Endothelial cell of umbilical vein (primary cell): ENCODE results near the gene TEDC1. TPM values are rescaled to one million over a fixed set of nuclear protein-coding genes. Genes with fewer than 3 reads are reported as not detected.

ENCODE experiments used
- BruUV-seq: library from RNA; stranded (reverse); fragments of 400-500 nt; replicated peaks from 2 replicates; lab custom pipeline; 2021; lab: Mats Ljungman, UMichigan
- CTCF ChIA-PET: fragments of 300-600, 350-600 bp; sonication (Branson Sonifier 250); formaldehyde crosslinking; loops from one replicate; lab custom pipeline; 2021; ENCODE audit warnings: antibody characterized with exemption, inconsistent platforms; lab: Charles Lee
- POLR2A ChIA-PET: fragments of 300-600, 350-600 bp; sonication (Branson Sonifier 250); formaldehyde crosslinking; loops from one replicate; lab custom pipeline; 2021; ENCODE audit warnings: antibody characterized with exemption, inconsistent platforms; lab: Charles Lee
- DNase-seq: peaks from one replicate; pipeline ENCODE4 v3.0.0-alpha.2; 2011; ENCODE audit warnings: low read depth, low spot score
- FAIRE-seq: peaks from 2 replicates; lab custom pipeline; 2011; peaks lifted over from hg19 to GRCh38; lab: Jason Lieb, UNC
- H2AFZ ChIP-seq: 2 replicates; pipeline ENCODE4 v1.6.0; 2012; ENCODE audit warnings: low read depth, low read length, control low read depth, inconsistent platforms
- H3K27ac ChIP-seq: 2 replicates; pipeline ENCODE4 v1.5.1; 2011; ENCODE audit warnings: low read depth, mild to moderate bottlenecking, control low read depth, low read length, moderate library complexity; ENCODE audit not compliant: insufficient read depth
- H3K27me3 ChIP-seq, 2 experiments: 2 replicates each; pipeline versions ENCODE4 v1.6.0 to v1.6.1; 2011; ENCODE audit warnings: low read length in 2 of 2, mixed read lengths in 1 of 2; ENCODE audit not compliant: control insufficient read depth in 2 of 2, insufficient read depth in 2 of 2
- H3K36me3 ChIP-seq, 2 experiments: 2 replicates in 1 of 2; 3 replicates in 1 of 2; pipeline ENCODE4 v1.5.1; 2011; ENCODE audit warnings: low read length in 2 of 2, mild to moderate bottlenecking in 1 of 2, moderate library complexity in 1 of 2; ENCODE audit not compliant: control insufficient read depth in 2 of 2, insufficient read depth in 2 of 2; ENCODE audit errors: extremely low read depth in 1 of 2
- H3K4me1 ChIP-seq: 3 replicates; pipeline ENCODE4 v1.5.1; 2011; ENCODE audit warnings: mild to moderate bottlenecking, low read length; ENCODE audit not compliant: control insufficient read depth, insufficient read depth; ENCODE audit errors: extremely low read depth
- H3K4me2 ChIP-seq: 2 replicates; pipeline ENCODE4 v1.6.1; 2011; ENCODE audit warnings: low read length, control low read depth, mixed read lengths; ENCODE audit not compliant: insufficient read depth
- H3K4me3 ChIP-seq, 3 experiments: fragments of 200-600 bp in 1 of 3; sonication (generic), shearing (Covaris generic) in 1 of 3; replicated peaks in 1 of 3; 2 replicates each; pipeline ENCODE4 v1.5.1; 2011 to 2016; ENCODE audit warnings: control low read depth in 3 of 3, low read length in 3 of 3, mild to moderate bottlenecking in 2 of 3, inconsistent platforms in 1 of 3, low read depth in 1 of 3, moderate library complexity in 1 of 3; ENCODE audit not compliant: insufficient read depth in 1 of 3
- H3K79me2 ChIP-seq: 2 replicates; pipeline ENCODE4 v1.6.0; 2012; ENCODE audit warnings: low read length, inconsistent platforms; ENCODE audit not compliant: control insufficient read depth, insufficient read depth
- H3K9ac ChIP-seq: replicated peaks from 2 replicates; pipeline ENCODE3; 2011; ENCODE audit warnings: low read length, control low read depth; ENCODE audit not compliant: insufficient read depth; ENCODE audit errors: extremely low read depth
- H3K9me1 ChIP-seq: replicated peaks from 3 replicates; pipeline ENCODE4 v1.6.0; 2011; ENCODE audit warnings: mild to moderate bottlenecking, low read length; ENCODE audit not compliant: control insufficient read depth, insufficient read depth; ENCODE audit errors: extremely low read depth
- H3K9me3 ChIP-seq: replicated peaks from 2 replicates; pipeline ENCODE4 v1.5.1; 2012; ENCODE audit warnings: low read length, inconsistent platforms; ENCODE audit not compliant: control insufficient read depth, insufficient read depth
- H4K20me1 ChIP-seq: replicated peaks from 2 replicates; pipeline ENCODE3; 2011; ENCODE audit warnings: mild to moderate bottlenecking, low read length; ENCODE audit not compliant: control insufficient read depth, insufficient read depth; ENCODE audit errors: extremely low read depth
- EZH2 ChIP-seq: IDR thresholded peaks from 2 replicates; pipeline ENCODE4 v1.6.1; 2012; ENCODE audit warnings: borderline replicate concordance, low read depth, mild to moderate bottlenecking, moderate library complexity, low read length, inconsistent platforms; ENCODE audit not compliant: severe bottlenecking
- JUN ChIP-seq: IDR thresholded peaks from 2 replicates; pipeline ENCODE4 v1.6.1; 2011; ENCODE audit warnings: borderline replicate concordance, low read depth; ENCODE audit not compliant: insufficient read length, insufficient read depth
- MYC ChIP-seq: IDR thresholded peaks from one replicate; pipeline ENCODE4 v1.6.1; 2011; ENCODE audit warnings: mild to moderate bottlenecking, low read depth, low read length
- dilution Hi-C: fragments of 300-500 bp; cut with MboI; formaldehyde crosslinking; loops from one replicate; pipeline ENCODE4 v1.15.0; 2019; ENCODE audit warnings: low sequenced_read_pairs; ENCODE audit not compliant: extremely low pct_ligation_motif_present
- intact Hi-C: fragments of 100-400 bp; cut with micrococcal nuclease; formaldehyde crosslinking; loops from one replicate; pipeline ENCODE4 v1.10.0; 2022
- polyA plus RNA-seq, 4 experiments: library from polyadenylated mRNA; depleted of rRNA in 3 of 4; stranded (reverse) in 3 of 4; unstranded in 1 of 4; fragments of >200 nt; gene quantifications; 2 replicates each; pipeline versions ENCODE4 v1.2.1 to v1.2.3, GENCODE V29; 2011 to 2012; ENCODE audit warnings: missing spikeins in 1 of 4
- total RNA-seq: library from RNA; stranded (reverse); gene quantifications from 2 replicates; pipeline ENCODE4 v1.2.3, GENCODE V29; 2021
- TF ChIP-seq, protein P1 (sequence below), 2 donors: IDR thresholded peaks; 1 replicate in 1 of 2; 2 replicates in 1 of 2; pipeline ENCODE4 v1.5.1; 2011; ENCODE audit warnings: low read length in 2 of 2, mild to moderate bottlenecking in 2 of 2, moderate library complexity in 2 of 2, control low read depth in 1 of 2, inconsistent platforms in 1 of 2, low read depth in 1 of 2; ENCODE audit not compliant: insufficient read depth in 1 of 2; ENCODE audit errors: extremely low read depth in 1 of 2
- TF ChIP-seq, protein P2 (sequence below): IDR thresholded peaks from 2 replicates; pipeline ENCODE4 v1.6.1; 2011; ENCODE audit not compliant: insufficient read depth, insufficient read length

The TEDC1 gene
- total and polyA plus RNA-seq, 2 donors (not counting 3 experiments of a cell fraction or from before 2014, with no cell fraction given): 16.5 to 25.3 TPM

DNA sequence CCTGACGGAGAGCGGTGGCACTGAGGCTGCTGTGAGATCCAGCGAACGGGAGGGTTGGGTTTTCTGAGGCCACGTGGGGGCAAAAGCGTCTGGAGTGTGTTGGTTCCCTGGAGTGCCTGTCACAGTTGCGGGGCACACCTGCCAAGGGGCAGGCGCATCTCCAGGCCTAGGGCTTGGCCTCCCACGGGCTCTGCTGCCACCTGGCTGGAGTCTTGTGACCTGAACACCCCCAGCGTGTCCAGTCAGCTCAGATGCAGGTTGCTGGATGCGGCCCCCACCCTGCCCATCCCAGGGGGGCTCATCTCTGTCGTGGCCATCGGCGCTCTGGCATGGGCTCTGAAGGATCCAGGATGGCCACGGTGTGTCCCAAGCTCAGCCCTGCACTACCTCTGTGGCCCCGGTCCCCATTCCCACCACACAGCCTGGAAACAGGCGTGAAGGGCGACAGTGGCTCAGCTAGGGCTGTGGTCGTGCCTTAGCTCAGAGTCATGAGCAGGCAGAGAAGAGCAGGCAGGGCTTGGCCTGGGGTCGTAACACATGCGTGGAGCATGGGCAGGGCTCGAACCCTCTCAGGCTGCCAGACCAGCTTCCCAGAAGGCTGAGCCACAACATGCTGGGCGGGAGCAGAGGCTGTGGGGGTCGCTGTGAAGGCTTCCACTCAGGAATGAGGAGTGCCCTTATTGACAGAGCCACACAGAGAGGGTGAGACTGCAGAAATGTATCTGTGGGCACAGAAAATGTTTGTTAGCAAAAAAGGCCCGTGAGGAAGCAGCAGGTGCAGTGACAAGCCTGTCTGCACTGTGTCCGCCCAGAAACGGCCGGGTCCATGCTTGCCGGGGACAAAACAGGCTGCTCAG is 40.0 kb upstream of the TEDC1 start:
- H3K9ac ChIP-seq: no peak overlapping the region

More for the DNA sequence above, 40.0 kb upstream of the TEDC1 start:
- Histone ChIP-seq H3K27me3 (no peaks in the 10 kb centered on the region), H2AFZ (no peak overlapping the region), H3K79me2 (peaks cover 5% of the 10 kb centered on the region), H4K20me1 (no peaks in the 10 kb centered on the region), H3K4me1 (no peaks in the 10 kb centered on the region), H3K27ac (no peak overlapping the region), H3K4me2 (no peak overlapping the region), H3K36me3 (peaks cover 3 to 38% of the 10 kb centered on the region in 2 experiments), H3K9me3 (no peaks in the 10 kb centered on the region), H3K4me3 (no peak overlapping the region), H3K9me1 (no peaks in the 10 kb centered on the region)
- no peak for FAIRE-seq
- POLR2A ChIA-PET: no interaction called here
- dilution Hi-C loops: no loop called here
- TF ChIP-seq, protein P1, sequence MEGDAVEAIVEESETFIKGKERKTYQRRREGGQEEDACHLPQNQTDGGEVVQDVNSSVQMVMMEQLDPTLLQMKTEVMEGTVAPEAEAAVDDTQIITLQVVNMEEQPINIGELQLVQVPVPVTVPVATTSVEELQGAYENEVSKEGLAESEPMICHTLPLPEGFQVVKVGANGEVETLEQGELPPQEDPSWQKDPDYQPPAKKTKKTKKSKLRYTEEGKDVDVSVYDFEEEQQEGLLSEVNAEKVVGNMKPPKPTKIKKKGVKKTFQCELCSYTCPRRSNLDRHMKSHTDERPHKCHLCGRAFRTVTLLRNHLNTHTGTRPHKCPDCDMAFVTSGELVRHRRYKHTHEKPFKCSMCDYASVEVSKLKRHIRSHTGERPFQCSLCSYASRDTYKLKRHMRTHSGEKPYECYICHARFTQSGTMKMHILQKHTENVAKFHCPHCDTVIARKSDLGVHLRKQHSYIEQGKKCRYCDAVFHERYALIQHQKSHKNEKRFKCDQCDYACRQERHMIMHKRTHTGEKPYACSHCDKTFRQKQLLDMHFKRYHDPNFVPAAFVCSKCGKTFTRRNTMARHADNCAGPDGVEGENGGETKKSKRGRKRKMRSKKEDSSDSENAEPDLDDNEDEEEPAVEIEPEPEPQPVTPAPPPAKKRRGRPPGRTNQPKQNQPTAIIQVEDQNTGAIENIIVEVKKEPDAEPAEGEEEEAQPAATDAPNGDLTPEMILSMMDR (IDR thresholded peaks at IDR 0.05; ENCODE audit: extremely low read depth in 1 of 2, insufficient read depth in 1 of 2, low read depth in 1 of 2, low read length in 2 of 2): no peak
- TF ChIP-seq MYC: no peak
- no peak for TF ChIP-seq EZH2
- TF ChIP-seq, protein P2, sequence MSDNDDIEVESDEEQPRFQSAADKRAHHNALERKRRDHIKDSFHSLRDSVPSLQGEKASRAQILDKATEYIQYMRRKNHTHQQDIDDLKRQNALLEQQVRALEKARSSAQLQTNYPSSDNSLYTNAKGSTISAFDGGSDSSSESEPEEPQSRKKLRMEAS: no peak
- TF ChIP-seq JUN: no peak
- intact Hi-C loops: no loop called here
- DNase-seq: no peak
- CTCF ChIA-PET: no interaction called here
- no TSS peak for BruUV-seq
